ENCODE results near the gene SIX5.

The SIX5 gene

GRCh38 chr19:45772130-45772840 is 3.2 kb upstream of the SIX5 start:
- Histone ChIP-seq H3K9ac (ENCODE audit: low read length) (no peak overlapping the region), H3K4me1 (ENCODE audit: control insufficient read depth, insufficient read depth, low read length) (peaks cover 7% of the 10 kb centered on the region; the same call in 1 of the 2 replicates), H3K4me3 (ENCODE audit: low read depth, low read length) (no peak overlapping the region), H3K36me3 (ENCODE audit: control insufficient read depth, insufficient read depth, low read length) (peaks cover 18% of the 10 kb centered on the region), H3K27ac (ENCODE audit: low read depth, low read length) (no peak overlapping the region), H3K9me3 (ENCODE audit: control insufficient read depth, insufficient read depth, low read depth, low read length) (no peaks in the 10 kb centered on the region), H3K27me3 (ENCODE audit: control insufficient read depth, insufficient read depth, low read length) (no peaks in the 10 kb centered on the region)

- peak overlapping the region; percentile 45 for H3K9ac ChIP-seq (ENCODE audit: low read length)
- H3K9me3 ChIP-seq (ENCODE audit: control insufficient read depth, insufficient read depth, low read depth, low read length), result no peaks in the 10 kb centered on the region
- H3K36me3 ChIP-seq (ENCODE audit: control insufficient read depth, insufficient read depth, low read length), result peaks cover 10% of the 10 kb centered on the region; the same call in 1 of the 2 replicates
- H3K27me3 ChIP-seq (ENCODE audit: control insufficient read depth, insufficient read depth, low read length), result no peaks in the 10 kb centered on the region
- peaks cover 15% of the 10 kb centered on the region for H3K4me1 ChIP-seq (ENCODE audit: control insufficient read depth, insufficient read depth, low read length)
- no peak overlapping the region for H3K27ac ChIP-seq (ENCODE audit: low read depth, low read length)
- H3K4me3 ChIP-seq (ENCODE audit: low read depth, low read length), result peak overlapping the region; percentile 72
Observed at GRCh38 chr19:45771311-45771933, 2.4 kb upstream of the SIX5 start.

GRCh38 chr19:45770192-45771101 is 1.4 kb upstream of the SIX5 start:
- Histone ChIP-seq H3K4me3 (ENCODE audit: low read depth, low read length) (peak overlapping the region; percentile 72), H3K36me3 (ENCODE audit: control insufficient read depth, insufficient read depth, low read length) (peaks cover 9% of the 10 kb centered on the region; the same call in 1 of the 2 replicates), H3K27me3 (ENCODE audit: control insufficient read depth, insufficient read depth, low read length) (no peaks in the 10 kb centered on the region), H3K9ac (ENCODE audit: low read length) (peak overlapping the region; percentile 70), H3K9me3 (ENCODE audit: control insufficient read depth, insufficient read depth, low read depth, low read length) (no peaks in the 10 kb centered on the region), H3K4me1 (ENCODE audit: control insufficient read depth, insufficient read depth, low read length) (peaks cover 25% of the 10 kb centered on the region), H3K27ac (ENCODE audit: low read depth, low read length) (peak overlapping the region; percentile 76; the same call in 1 of the 2 replicates)

GRCh38 chr19:45769821-45770191 is 754 bp upstream of the SIX5 start:
- Histone ChIP-seq H3K9me3 (ENCODE audit: control insufficient read depth, insufficient read depth, low read depth, low read length) (no peaks in the 10 kb centered on the region), H3K36me3 (ENCODE audit: control insufficient read depth, insufficient read depth, low read length) (peaks cover 9% of the 10 kb centered on the region; the same call in 1 of the 2 replicates), H3K4me1 (ENCODE audit: control insufficient read depth, insufficient read depth, low read length) (peaks cover 32% of the 10 kb centered on the region), H3K4me3 (ENCODE audit: low read depth, low read length) (peak overlapping the region; percentile 72), H3K27me3 (ENCODE audit: control insufficient read depth, insufficient read depth, low read length) (no peaks in the 10 kb centered on the region), H3K9ac (ENCODE audit: low read length) (peak overlapping the region; percentile 70), H3K27ac (ENCODE audit: low read depth, low read length) (peak overlapping the region; percentile 76; the same call in 1 of the 2 replicates)

GRCh38 chr19:45768655-45768983 is 433 bp downstream of the SIX5 start:
- peaks cover 9% of the 10 kb centered on the region; the same call in 1 of the 2 replicates for H3K36me3 ChIP-seq (ENCODE audit: control insufficient read depth, insufficient read depth, low read length)
- H3K27me3 ChIP-seq (ENCODE audit: control insufficient read depth, insufficient read depth, low read length), result no peaks in the 10 kb centered on the region
- no peaks in the 10 kb centered on the region for H3K9me3 ChIP-seq (ENCODE audit: control insufficient read depth, insufficient read depth, low read depth, low read length)
- H3K9ac ChIP-seq (ENCODE audit: low read length), result peak overlapping the region; percentile 97
- peak overlapping the region; percentile 93 for H3K27ac ChIP-seq (ENCODE audit: low read depth, low read length)
- H3K4me1 ChIP-seq (ENCODE audit: control insufficient read depth, insufficient read depth, low read length), result peaks cover 43% of the 10 kb centered on the region
- peak overlapping the region; percentile 79 for H3K4me3 ChIP-seq (ENCODE audit: low read depth, low read length)

GRCh38 chr19:45767881-45768654 is 984 bp downstream of the SIX5 start:
- H3K27me3 ChIP-seq (ENCODE audit: control insufficient read depth, insufficient read depth, low read length), result no peaks in the 10 kb centered on the region
- peak overlapping the region; percentile 97 for H3K9ac ChIP-seq (ENCODE audit: low read length)
- H3K9me3 ChIP-seq (ENCODE audit: control insufficient read depth, insufficient read depth, low read depth, low read length), result no peaks in the 10 kb centered on the region
- peaks cover 5% of the 10 kb centered on the region; the same call in 1 of the 2 replicates for H3K36me3 ChIP-seq (ENCODE audit: control insufficient read depth, insufficient read depth, low read length)
- H3K4me1 ChIP-seq (ENCODE audit: control insufficient read depth, insufficient read depth, low read length), result peaks cover 48% of the 10 kb centered on the region
- peak overlapping the region; percentile 16; the same call in 1 of the 2 replicates for H3K27ac ChIP-seq (ENCODE audit: low read depth, low read length)
- peak overlapping the region; percentile 79 for H3K4me3 ChIP-seq (ENCODE audit: low read depth, low read length)

GRCh38 chr19:45767410-45767880 is 1.6 kb downstream of the SIX5 start:
- H3K27ac ChIP-seq (ENCODE audit: low read depth, low read length), result peak overlapping the region; percentile 48; the same call in 1 of the 2 replicates
- no peaks in the 10 kb centered on the region for H3K9me3 ChIP-seq (ENCODE audit: control insufficient read depth, insufficient read depth, low read depth, low read length)
- H3K9ac ChIP-seq (ENCODE audit: low read length), result peak overlapping the region; percentile 97
- peaks cover 4% of the 10 kb centered on the region; the same call in 1 of the 2 replicates for H3K36me3 ChIP-seq (ENCODE audit: control insufficient read depth, insufficient read depth, low read length)
- no peaks in the 10 kb centered on the region for H3K27me3 ChIP-seq (ENCODE audit: control insufficient read depth, insufficient read depth, low read length)
- peaks cover 49% of the 10 kb centered on the region for H3K4me1 ChIP-seq (ENCODE audit: control insufficient read depth, insufficient read depth, low read length)
- peak overlapping the region; percentile 79 for H3K4me3 ChIP-seq (ENCODE audit: low read depth, low read length)

- peak overlapping the region; percentile 48; the same call in 1 of the 2 replicates for H3K27ac ChIP-seq (ENCODE audit: low read depth, low read length)
- no peaks in the 10 kb centered on the region for H3K27me3 ChIP-seq (ENCODE audit: control insufficient read depth, insufficient read depth, low read length)
- H3K4me3 ChIP-seq (ENCODE audit: low read depth, low read length), result peak overlapping the region; percentile 79
- no peaks in the 10 kb centered on the region for H3K36me3 ChIP-seq (ENCODE audit: control insufficient read depth, insufficient read depth, low read length)
- no peaks in the 10 kb centered on the region for H3K9me3 ChIP-seq (ENCODE audit: control insufficient read depth, insufficient read depth, low read depth, low read length)
- peak overlapping the region; percentile 50 for H3K9ac ChIP-seq (ENCODE audit: low read length)
- peaks cover 47% of the 10 kb centered on the region for H3K4me1 ChIP-seq (ENCODE audit: control insufficient read depth, insufficient read depth, low read length)
Observed at GRCh38 chr19:45766869-45767346, 2.1 kb downstream of the SIX5 start.

- Histone ChIP-seq H3K9ac (ENCODE audit: low read length) (no peak overlapping the region), H3K36me3 (ENCODE audit: control insufficient read depth, insufficient read depth, low read length) (no peaks in the 10 kb centered on the region)
Observed at GRCh38 chr19:45766296-45766868, 2.7 kb downstream of the SIX5 start.

More at GRCh38 chr19:45766296-45766868, 2.7 kb downstream of the SIX5 start:
- H3K4me3 ChIP-seq (ENCODE audit: low read depth, low read length), result peak overlapping the region; percentile 79
- H3K27me3 ChIP-seq (ENCODE audit: control insufficient read depth, insufficient read depth, low read length), result no peaks in the 10 kb centered on the region
- H3K4me1 ChIP-seq (ENCODE audit: control insufficient read depth, insufficient read depth, low read length), result peaks cover 45% of the 10 kb centered on the region
- H3K9me3 ChIP-seq (ENCODE audit: control insufficient read depth, insufficient read depth, low read depth, low read length), result no peaks in the 10 kb centered on the region
- H3K27ac ChIP-seq (ENCODE audit: low read depth, low read length), result no peak overlapping the region; the same call in 1 of the 2 replicates
